ENCODE measurements around the gene TMEM38B. TPM values are rescaled to one million over a fixed set of nuclear protein-coding genes. Genes with fewer than 3 reads are reported as not detected.

TMEM38B gene
- total RNA-seq, 1 experiment from 2014 or later, result 14.5 TPM

DNA sequence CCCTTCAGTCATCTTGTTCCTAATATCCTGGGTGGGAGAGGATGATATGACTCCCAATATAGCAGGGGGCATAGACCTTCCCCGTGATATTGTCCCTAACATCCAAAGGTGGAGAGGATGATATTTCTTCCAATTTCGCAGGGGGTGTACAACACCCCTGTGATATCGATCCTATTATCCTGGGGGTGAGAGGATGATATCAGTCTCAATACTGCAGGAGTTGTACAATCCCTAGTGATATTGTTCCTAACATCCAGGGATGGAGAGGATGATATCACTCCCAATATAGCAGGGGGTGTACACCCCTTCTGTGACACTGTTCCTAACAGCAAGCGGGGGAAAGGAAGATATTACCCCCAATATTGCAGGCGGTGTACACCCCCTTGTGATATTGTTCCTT, 122.6 kb downstream of the TMEM38B start:
- intact Hi-C loops (cut with micrococcal nuclease; ENCODE audit: unreplicated experiment), result no loop called here
- no peaks in the 10 kb centered on the region for H3K36me3 Mint-ChIP-seq (ENCODE audit: insufficient read depth, unreplicated experiment)
- no peak overlapping the region for H3K27ac Mint-ChIP-seq (ENCODE audit: unreplicated experiment)
- no peaks in the 10 kb centered on the region for H3K27me3 Mint-ChIP-seq (ENCODE audit: unreplicated experiment)
- no peak overlapping the region for H3K4me3 Mint-ChIP-seq (ENCODE audit: low read depth, unreplicated experiment)
- no peaks in the 10 kb centered on the region for H3K4me1 Mint-ChIP-seq (ENCODE audit: low read depth, unreplicated experiment)
- H3K9me3 Mint-ChIP-seq (ENCODE audit: low read depth, unreplicated experiment), result peaks cover 11% of the 10 kb centered on the region
- BruUV-seq (replicated peaks), result no TSS peak
- TF ChIP-seq, protein P1, sequence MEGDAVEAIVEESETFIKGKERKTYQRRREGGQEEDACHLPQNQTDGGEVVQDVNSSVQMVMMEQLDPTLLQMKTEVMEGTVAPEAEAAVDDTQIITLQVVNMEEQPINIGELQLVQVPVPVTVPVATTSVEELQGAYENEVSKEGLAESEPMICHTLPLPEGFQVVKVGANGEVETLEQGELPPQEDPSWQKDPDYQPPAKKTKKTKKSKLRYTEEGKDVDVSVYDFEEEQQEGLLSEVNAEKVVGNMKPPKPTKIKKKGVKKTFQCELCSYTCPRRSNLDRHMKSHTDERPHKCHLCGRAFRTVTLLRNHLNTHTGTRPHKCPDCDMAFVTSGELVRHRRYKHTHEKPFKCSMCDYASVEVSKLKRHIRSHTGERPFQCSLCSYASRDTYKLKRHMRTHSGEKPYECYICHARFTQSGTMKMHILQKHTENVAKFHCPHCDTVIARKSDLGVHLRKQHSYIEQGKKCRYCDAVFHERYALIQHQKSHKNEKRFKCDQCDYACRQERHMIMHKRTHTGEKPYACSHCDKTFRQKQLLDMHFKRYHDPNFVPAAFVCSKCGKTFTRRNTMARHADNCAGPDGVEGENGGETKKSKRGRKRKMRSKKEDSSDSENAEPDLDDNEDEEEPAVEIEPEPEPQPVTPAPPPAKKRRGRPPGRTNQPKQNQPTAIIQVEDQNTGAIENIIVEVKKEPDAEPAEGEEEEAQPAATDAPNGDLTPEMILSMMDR (IDR thresholded peaks at IDR 0.05; ENCODE audit: unreplicated experiment), result no peak
- no peak for DNase-seq
- CTCF ChIA-PET, result no interaction called here

DNA sequence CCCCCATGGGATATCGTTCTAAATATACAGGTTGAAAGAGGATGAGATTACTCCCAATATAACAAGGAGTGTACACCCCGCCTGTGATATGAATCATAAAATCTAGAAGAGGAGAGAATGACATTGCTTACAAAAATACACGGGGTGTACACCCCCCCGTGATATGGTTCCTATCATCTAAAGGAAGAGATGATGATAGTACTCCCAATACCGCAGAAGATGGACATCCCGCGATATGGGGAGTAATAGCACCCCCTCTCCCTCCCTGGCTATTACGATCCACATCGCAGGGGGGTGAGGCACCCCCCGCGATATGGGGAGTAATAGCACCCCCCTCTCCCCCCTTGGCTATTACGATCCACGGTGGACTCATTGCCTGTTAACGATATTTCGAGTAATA, 124.6 kb downstream of the TMEM38B start:
- DNase-seq, result no peak
- intact Hi-C loops (cut with micrococcal nuclease; ENCODE audit: unreplicated experiment), result no loop called here
- Mint-ChIP-seq H3K27me3 (ENCODE audit: unreplicated experiment) (no peaks in the 10 kb centered on the region), H3K4me3 (ENCODE audit: low read depth, unreplicated experiment) (no peak overlapping the region), H3K4me1 (ENCODE audit: low read depth, unreplicated experiment) (no peaks in the 10 kb centered on the region), H3K9me3 (ENCODE audit: low read depth, unreplicated experiment) (peaks cover 11% of the 10 kb centered on the region), H3K27ac (ENCODE audit: unreplicated experiment) (no peak overlapping the region), H3K36me3 (ENCODE audit: insufficient read depth, unreplicated experiment) (no peaks in the 10 kb centered on the region)
- CTCF ChIA-PET, result no interaction called here
- TF ChIP-seq, protein P1 (IDR thresholded peaks at IDR 0.05; ENCODE audit: unreplicated experiment), result no peak
- BruUV-seq (replicated peaks), result no TSS peak

DNA sequence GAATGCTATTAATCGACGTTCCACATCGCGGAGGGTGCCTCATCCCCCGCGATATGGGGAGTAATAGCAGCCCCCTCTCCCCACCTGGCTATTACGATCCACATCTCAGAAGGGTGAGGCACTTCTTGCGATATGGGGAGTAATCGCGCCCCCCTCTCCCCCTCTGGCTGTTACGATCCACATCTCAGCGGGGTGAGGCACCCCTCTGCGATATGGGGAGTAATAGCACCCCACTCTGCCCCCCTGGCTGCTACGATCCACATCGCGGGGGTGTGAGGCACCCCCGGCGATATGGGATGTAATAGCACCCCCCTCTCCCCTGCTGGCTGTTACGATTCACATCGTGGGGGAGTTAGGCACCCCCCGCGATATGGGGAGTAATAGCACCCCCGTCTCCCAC, 128.5 kb downstream of the TMEM38B start:
- Mint-ChIP-seq H3K36me3 (ENCODE audit: insufficient read depth, unreplicated experiment) (no peaks in the 10 kb centered on the region), H3K27me3 (ENCODE audit: unreplicated experiment) (no peaks in the 10 kb centered on the region), H3K9me3 (ENCODE audit: low read depth, unreplicated experiment) (peaks cover 11% of the 10 kb centered on the region), H3K4me3 (ENCODE audit: low read depth, unreplicated experiment) (no peak overlapping the region), H3K4me1 (ENCODE audit: low read depth, unreplicated experiment) (no peaks in the 10 kb centered on the region), H3K27ac (ENCODE audit: unreplicated experiment) (no peak overlapping the region)
- BruUV-seq (replicated peaks), result no TSS peak
- TF ChIP-seq, protein P1 (IDR thresholded peaks at IDR 0.05; ENCODE audit: unreplicated experiment), result no peak
- DNase-seq, result no peak
- CTCF ChIA-PET, result no interaction called here
- intact Hi-C loops (cut with micrococcal nuclease; ENCODE audit: unreplicated experiment), result no loop called here

Other genes with a start within 250 kb of the TMEM38B start
- 3.4 and 3.6 TPM in 2 replicates for gene FSD1L, start 246.5 kb upstream of the TMEM38B start, total RNA-seq (2022)
- gene FKTN, start 136.4 kb upstream of the TMEM38B start, total RNA-seq (2022), result 8.6 and 11.8 TPM in 2 replicates
- not detected in 2 replicates for gene TAL2, start 32.1 kb upstream of the TMEM38B start, total RNA-seq (2022)